NB4 (cell line): ENCODE results near the gene IMP4.

ENCODE experiments used
- DNase-seq: peaks from one replicate; pipeline ENCODE4 v3.0.0; 2010; ENCODE audit warnings: low read depth
- H3K4me3 ChIP-seq: one replicate; pipeline ENCODE4 v1.5.1; 2011; ENCODE audit warnings: mild to moderate bottlenecking, low read depth, low read length, moderate library complexity
- MYC ChIP-seq: IDR thresholded peaks from 2 replicates; pipeline ENCODE4 v1.6.1; 2011; ENCODE audit warnings: low read depth, low read length
- POLR2A ChIP-seq: IDR thresholded peaks from 2 replicates; pipeline ENCODE4 v1.6.1; 2011; ENCODE audit warnings: mild to moderate bottlenecking; ENCODE audit not compliant: insufficient read length; ENCODE audit errors: extremely low read depth
- TF ChIP-seq, protein P1 (sequence below): IDR thresholded peaks from one replicate; pipeline ENCODE4 v1.5.1; 2012; ENCODE audit warnings: low read depth, low read length
- TF ChIP-seq, protein P2 (sequence below): IDR thresholded peaks from 2 replicates; pipeline ENCODE4 v1.6.1; 2011; ENCODE audit warnings: low read depth, low read length

The IMP4 gene, protein sequence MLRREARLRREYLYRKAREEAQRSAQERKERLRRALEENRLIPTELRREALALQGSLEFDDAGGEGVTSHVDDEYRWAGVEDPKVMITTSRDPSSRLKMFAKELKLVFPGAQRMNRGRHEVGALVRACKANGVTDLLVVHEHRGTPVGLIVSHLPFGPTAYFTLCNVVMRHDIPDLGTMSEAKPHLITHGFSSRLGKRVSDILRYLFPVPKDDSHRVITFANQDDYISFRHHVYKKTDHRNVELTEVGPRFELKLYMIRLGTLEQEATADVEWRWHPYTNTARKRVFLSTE

DNA sequence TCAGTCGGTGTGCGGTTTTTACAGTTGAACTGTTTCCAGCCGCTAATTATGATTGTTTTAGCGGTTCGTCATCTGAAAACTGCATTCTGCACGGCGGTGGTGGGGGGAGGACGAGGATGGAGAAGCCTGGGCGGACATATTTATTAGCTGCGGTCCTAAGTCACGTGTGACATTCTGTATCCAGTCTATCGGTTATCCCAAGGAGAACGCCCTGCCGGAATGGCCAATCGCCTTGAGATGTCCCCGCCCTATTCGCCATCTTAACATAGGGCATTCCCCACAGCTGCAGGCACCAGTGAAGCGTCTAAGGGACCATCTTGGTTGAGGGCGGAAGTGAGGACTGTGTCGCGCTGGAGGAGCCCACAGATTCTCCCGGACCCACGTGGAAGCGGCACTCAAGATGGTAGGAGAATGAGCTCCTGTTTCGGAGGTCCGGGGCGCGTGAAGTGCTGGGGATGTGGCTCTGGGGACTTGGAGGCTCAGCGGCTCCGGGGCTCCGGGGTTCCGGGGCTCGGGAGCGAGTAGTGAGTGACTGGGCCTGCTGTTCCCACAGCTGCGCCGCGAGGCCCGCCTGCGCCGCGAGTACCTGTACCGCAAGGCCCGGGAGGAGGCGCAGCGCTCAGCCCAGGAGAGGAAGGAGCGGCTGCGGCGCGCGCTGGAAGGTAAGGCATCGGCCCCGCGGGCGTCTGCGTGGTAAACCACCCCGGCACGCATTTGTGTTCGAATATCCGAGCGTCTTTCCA is at the start of gene IMP4:
TSS of gene IMP4 (plus strand) at position 365 of the 743 bp plus-strand sequence. CDS start at position 401, 36 bp downstream.
- TF ChIP-seq, protein P1, sequence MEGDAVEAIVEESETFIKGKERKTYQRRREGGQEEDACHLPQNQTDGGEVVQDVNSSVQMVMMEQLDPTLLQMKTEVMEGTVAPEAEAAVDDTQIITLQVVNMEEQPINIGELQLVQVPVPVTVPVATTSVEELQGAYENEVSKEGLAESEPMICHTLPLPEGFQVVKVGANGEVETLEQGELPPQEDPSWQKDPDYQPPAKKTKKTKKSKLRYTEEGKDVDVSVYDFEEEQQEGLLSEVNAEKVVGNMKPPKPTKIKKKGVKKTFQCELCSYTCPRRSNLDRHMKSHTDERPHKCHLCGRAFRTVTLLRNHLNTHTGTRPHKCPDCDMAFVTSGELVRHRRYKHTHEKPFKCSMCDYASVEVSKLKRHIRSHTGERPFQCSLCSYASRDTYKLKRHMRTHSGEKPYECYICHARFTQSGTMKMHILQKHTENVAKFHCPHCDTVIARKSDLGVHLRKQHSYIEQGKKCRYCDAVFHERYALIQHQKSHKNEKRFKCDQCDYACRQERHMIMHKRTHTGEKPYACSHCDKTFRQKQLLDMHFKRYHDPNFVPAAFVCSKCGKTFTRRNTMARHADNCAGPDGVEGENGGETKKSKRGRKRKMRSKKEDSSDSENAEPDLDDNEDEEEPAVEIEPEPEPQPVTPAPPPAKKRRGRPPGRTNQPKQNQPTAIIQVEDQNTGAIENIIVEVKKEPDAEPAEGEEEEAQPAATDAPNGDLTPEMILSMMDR: peak; percentile 15
- TF ChIP-seq POLR2A: peak; percentile 59
- peak; percentile 96 for TF ChIP-seq MYC
- TF ChIP-seq, protein P2, sequence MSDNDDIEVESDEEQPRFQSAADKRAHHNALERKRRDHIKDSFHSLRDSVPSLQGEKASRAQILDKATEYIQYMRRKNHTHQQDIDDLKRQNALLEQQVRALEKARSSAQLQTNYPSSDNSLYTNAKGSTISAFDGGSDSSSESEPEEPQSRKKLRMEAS: peak; percentile 90

DNA sequence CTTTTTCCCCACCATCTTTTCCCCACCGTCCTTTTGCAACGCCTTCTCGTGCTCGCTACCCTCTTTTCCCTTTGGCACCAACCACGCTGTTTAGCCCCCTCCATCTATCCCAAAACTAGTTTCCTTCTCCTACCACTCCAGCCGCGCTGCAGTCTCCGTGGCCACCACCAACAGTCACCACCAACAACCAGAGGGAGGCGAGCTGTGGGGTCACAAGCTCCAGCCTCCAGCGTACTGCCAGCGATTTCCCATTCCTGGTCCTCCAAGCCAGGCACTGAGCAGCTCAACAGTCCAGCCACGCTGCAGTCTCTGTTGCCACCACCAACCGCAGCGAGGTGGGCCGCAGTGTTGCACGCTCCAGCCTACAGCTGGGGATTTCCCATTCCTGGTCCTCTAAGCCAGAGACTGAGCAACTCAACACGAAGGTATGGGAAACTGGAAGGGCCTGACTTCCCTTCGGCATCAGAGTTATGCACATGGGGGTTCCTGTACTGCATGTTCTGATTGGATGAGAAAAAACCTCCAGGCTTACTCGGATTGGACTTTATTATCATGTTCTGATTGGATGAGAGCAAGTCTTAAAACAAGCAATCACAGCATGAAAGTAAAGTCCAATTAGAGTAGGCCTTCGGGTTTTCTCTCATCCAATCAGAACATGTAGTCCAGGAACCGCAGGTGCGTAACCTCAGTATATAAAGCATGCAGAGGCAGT is 42.3 kb upstream of the IMP4 start:
- TF ChIP-seq MYC (no peak), POLR2A (no peak)
- TF ChIP-seq, protein P2: no peak
- TF ChIP-seq, protein P1: no peak
- DNase-seq: no peak
- no peak overlapping the region for H3K4me3 ChIP-seq

More for the DNA sequence above, at the start of gene IMP4:
- peak within 1 kb of the TSS; percentile 99 for H3K4me3 ChIP-seq
- peak; percentile 100 for DNase-seq

DNA sequence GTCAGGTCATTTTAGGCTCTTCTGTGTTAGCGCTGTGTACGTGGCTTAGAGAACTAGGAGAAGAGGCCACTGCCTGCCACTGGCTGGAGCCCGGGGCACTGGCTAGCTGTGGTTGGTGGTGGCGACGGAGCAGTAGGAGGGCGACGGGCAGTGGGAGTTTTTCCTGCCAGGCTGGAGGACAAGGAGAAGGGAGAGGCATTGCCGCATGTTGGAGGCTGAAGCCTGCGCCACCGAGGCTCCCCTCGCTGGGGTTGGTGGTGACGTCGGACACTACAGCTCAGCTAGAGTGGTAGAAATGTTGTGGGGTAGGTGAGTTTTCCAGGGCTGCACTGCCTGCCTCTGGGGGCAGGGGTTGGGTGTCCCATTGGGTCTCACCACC is 41.7 kb upstream of the IMP4 start:
- H3K4me3 ChIP-seq: no peak overlapping the region
- no peak for DNase-seq

DNA sequence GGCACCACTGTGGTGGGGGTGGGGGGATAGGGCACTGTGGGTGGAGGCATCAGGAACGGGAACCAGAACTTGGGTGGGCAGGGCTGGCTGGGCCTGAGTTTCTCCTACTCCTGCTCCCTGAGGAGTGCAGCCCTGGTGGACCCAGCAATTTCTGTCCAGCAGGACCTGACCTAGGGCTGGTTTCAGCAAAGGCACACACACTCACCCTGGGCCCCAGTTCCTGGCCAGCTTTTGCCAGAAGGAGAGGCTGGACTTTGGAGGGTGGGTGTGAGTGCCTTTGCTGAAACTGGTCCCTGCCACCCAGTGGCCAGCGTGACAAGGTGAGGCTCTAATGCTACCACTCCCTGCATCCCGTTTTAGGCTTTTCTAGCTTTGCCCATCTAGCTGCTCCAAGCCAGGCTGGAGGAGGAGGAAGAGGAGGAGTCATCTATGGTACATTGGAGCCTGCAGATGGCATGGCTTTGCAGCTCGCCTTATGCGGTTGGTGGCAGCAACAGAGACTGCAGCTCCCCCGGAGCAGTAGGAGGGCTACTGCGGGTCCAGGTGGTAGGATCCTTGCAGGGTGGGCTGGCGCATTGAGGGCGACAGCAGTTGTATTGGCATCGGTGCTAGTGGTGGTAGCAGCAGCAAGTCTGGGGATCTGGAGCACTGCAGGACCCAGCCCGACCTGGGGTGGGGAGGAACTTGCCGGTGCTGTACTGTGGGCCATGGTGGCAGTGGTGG is 40.4 kb upstream of the IMP4 start:
- no peak overlapping the region for H3K4me3 ChIP-seq
- TF ChIP-seq MYC: no peak
- TF ChIP-seq, protein P1: no peak
- no peak for TF ChIP-seq POLR2A
- DNase-seq: no peak

More for the DNA sequence above, 41.7 kb upstream of the IMP4 start:
- TF ChIP-seq, protein P1: no peak
- TF ChIP-seq MYC: no peak
- TF ChIP-seq, protein P2: no peak
- TF ChIP-seq POLR2A: no peak

DNA sequence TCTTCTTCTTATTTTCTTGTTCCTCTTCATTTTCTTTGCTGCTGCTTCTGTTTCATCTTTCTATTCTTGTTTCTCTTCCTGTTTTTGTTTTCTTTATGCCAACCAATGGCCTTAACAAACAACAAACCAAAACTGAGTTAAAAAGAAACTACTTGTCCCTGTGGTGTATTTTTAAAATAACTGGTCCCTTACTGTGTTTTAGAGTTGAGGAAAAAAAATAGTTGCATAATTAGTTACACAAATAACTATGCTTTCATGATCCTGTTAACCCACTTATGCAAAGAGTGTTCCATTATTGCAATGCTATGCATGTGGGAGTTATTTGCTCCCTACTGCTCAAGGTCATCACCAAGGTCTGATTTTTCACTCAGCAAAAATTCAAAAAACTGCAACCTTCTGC is 39.5 kb upstream of the IMP4 start:
- no peak for DNase-seq
- TF ChIP-seq, protein P1: no peak
- TF ChIP-seq MYC (no peak), POLR2A (no peak)
- TF ChIP-seq, protein P2: no peak
- no peak overlapping the region for H3K4me3 ChIP-seq
